MM.1S (cell line): ENCODE data around the gene RNASE9.

Source experiments
- DNase-seq: peaks from one replicate; pipeline ENCODE4 v3.0.0-alpha.2; 2015
- H2AFZ ChIP-seq: fragments of 300-600 bp; sonication (generic); 2 replicates; pipeline ENCODE4 v1.6.0; 2016; ENCODE audit warnings: antibody characterized with exemption, low read length
- H3F3A ChIP-seq: fragments of 300-600 bp; sonication (generic); 2 replicates; pipeline ENCODE4 v1.6.1; 2016; ENCODE audit warnings: mild to moderate bottlenecking, antibody characterized with exemption, low read length, moderate library complexity, mixed read lengths; ENCODE audit not compliant: insufficient read depth
- H3K27ac ChIP-seq: fragments of 300-600 bp; sonication (generic); 2 replicates; pipeline ENCODE4 v1.5.1; 2016; ENCODE audit warnings: mild to moderate bottlenecking, low read length
- H3K27me3 ChIP-seq: fragments of 300-600 bp; sonication (generic); replicated peaks from 2 replicates; pipeline ENCODE4 v1.6.0; 2016; ENCODE audit warnings: low read length; ENCODE audit not compliant: insufficient read depth
- H3K36me3 ChIP-seq: fragments of 300-600 bp; sonication (generic); replicated peaks from 2 replicates; pipeline ENCODE4 v1.6.1; 2016; ENCODE audit warnings: mild to moderate bottlenecking, low read length, mixed read lengths; ENCODE audit not compliant: insufficient read depth
- H3K4me1 ChIP-seq: fragments of 300-600 bp; sonication (generic); 2 replicates; pipeline ENCODE4 v1.6.1; 2016; ENCODE audit warnings: low read length, mixed read lengths
- H3K4me2 ChIP-seq: fragments of 300-600 bp; sonication (generic); 2 replicates; pipeline ENCODE4 v1.6.0; 2016; ENCODE audit warnings: low read depth, low read length
- H3K4me3 ChIP-seq: fragments of 300-600 bp; sonication (generic); 2 replicates; pipeline ENCODE4 v1.5.1; 2016; ENCODE audit warnings: low read length, mixed read lengths
- H3K79me2 ChIP-seq: fragments of 300-600 bp; sonication (generic); 2 replicates; pipeline ENCODE4 v1.6.1; 2016; ENCODE audit warnings: mixed run types, low read length, mixed read lengths
- H3K9ac ChIP-seq: fragments of 300-600 bp; sonication (generic); 2 replicates; pipeline ENCODE4 v1.6.1; 2016; ENCODE audit warnings: low read length, mixed read lengths
- H3K9me2 ChIP-seq: fragments of 300-600 bp; sonication (generic); replicated peaks from 2 replicates; pipeline ENCODE4 v1.6.1; 2016; ENCODE audit warnings: mild to moderate bottlenecking, low read length, mixed read lengths; ENCODE audit not compliant: insufficient read depth
- H3K9me3 ChIP-seq: fragments of 300-600 bp; sonication (generic); replicated peaks from 2 replicates; pipeline ENCODE4 v1.6.1; 2016; ENCODE audit warnings: mild to moderate bottlenecking, low read length, mixed read lengths; ENCODE audit not compliant: insufficient read depth
- H4K20me1 ChIP-seq: fragments of 300-600 bp; sonication (generic); 2 replicates; pipeline ENCODE4 v1.6.1; 2016; ENCODE audit warnings: mild to moderate bottlenecking, low read length, moderate library complexity, mixed read lengths; ENCODE audit not compliant: insufficient read depth
- EZH2 ChIP-seq: fragments of 300-600 bp; sonication (generic); optimal IDR thresholded peaks from 2 replicates; pipeline ENCODE3; 2017; ENCODE audit warnings: low read depth, mild to moderate bottlenecking, antibody characterized with exemption, low read length, mixed read lengths
- EZH2phosphoT487 ChIP-seq: fragments of 300-600 bp; sonication (generic); IDR thresholded peaks from 2 replicates; pipeline ENCODE4 v1.6.1; 2018; ENCODE audit warnings: antibody characterized with exemption, low read length
- TF ChIP-seq, protein P1 (sequence below): fragments of 300-600 bp; sonication (generic); IDR thresholded peaks from 2 replicates; pipeline ENCODE4 v1.5.1; 2016; ENCODE audit warnings: antibody characterized with exemption, low read length, mixed read lengths

The RNASE9 gene

DNA sequence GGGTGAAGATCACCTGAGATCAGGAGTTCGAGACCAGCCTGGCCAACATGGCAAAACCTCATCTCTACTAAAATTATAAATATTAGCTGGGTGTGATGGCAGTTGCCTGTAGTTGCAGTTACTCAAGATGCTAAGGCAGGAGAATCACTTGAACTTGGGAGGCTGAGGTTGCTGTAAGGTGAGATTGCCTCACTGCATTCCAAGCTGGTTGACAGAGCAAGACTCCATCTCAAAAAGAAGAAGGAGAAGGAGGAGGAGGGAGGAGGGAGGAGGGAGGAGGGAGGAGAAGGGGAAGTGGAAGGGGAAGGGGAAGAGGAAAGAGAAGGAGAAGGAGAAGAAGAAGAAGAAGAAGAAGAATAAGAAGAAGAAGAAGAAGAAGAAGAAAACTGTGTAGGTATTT, 38.5 kb downstream of the RNASE9 start:
- Histone ChIP-seq H4K20me1 (no peaks in the 10 kb centered on the region), H3K27me3 (no peaks in the 10 kb centered on the region), H3K27ac (no peak overlapping the region), H3F3A (no peaks in the 10 kb centered on the region), H3K36me3 (no peaks in the 10 kb centered on the region), H3K9me2 (no peaks in the 10 kb centered on the region), H3K4me3 (no peak overlapping the region), H3K9ac (no peak overlapping the region), H3K4me2 (no peak overlapping the region), H3K9me3 (no peaks in the 10 kb centered on the region), H3K79me2 (no peaks in the 10 kb centered on the region), H2AFZ (no peak overlapping the region), H3K4me1 (no peaks in the 10 kb centered on the region)
- DNase-seq: no peak
- TF ChIP-seq EZH2phosphoT487 (no peak), EZH2 (no peak)
- TF ChIP-seq, protein P1, sequence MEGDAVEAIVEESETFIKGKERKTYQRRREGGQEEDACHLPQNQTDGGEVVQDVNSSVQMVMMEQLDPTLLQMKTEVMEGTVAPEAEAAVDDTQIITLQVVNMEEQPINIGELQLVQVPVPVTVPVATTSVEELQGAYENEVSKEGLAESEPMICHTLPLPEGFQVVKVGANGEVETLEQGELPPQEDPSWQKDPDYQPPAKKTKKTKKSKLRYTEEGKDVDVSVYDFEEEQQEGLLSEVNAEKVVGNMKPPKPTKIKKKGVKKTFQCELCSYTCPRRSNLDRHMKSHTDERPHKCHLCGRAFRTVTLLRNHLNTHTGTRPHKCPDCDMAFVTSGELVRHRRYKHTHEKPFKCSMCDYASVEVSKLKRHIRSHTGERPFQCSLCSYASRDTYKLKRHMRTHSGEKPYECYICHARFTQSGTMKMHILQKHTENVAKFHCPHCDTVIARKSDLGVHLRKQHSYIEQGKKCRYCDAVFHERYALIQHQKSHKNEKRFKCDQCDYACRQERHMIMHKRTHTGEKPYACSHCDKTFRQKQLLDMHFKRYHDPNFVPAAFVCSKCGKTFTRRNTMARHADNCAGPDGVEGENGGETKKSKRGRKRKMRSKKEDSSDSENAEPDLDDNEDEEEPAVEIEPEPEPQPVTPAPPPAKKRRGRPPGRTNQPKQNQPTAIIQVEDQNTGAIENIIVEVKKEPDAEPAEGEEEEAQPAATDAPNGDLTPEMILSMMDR: no peak

DNA sequence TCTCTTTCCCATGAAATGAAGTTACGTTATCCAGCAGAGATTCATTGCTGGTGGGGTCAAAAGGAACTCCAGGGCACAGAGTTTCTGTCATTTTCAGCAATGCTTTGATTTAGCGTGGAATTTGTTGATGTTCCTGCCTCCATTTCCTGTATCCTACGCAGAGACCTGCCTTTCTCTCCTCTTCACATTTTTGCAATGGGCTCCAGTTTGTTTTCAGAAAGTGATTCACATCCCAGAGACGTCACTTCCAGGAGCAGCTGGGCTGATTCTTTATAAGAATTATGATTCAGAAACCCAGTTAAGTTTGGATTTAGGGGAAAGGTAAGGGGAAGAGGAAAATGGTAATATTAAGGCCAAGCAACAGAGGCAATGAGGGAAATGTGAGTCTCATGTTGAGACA, 43.9 kb downstream of the RNASE9 start:
- TF ChIP-seq EZH2 (no peak), EZH2phosphoT487 (no peak)
- TF ChIP-seq, protein P1: no peak
- H2AFZ ChIP-seq: no peak overlapping the region
- no peak overlapping the region for H3K9ac ChIP-seq
- no peak overlapping the region for H3K4me3 ChIP-seq
- H3K9me3 ChIP-seq: no peaks in the 10 kb centered on the region
- H3K4me1 ChIP-seq: no peaks in the 10 kb centered on the region
- DNase-seq: no peak
- H3K36me3 ChIP-seq: no peaks in the 10 kb centered on the region
- no peaks in the 10 kb centered on the region for H3K9me2 ChIP-seq
- no peaks in the 10 kb centered on the region for H3K27me3 ChIP-seq
- H3K27ac ChIP-seq: no peak overlapping the region
- H3K79me2 ChIP-seq: no peaks in the 10 kb centered on the region
- no peak overlapping the region for H3K4me2 ChIP-seq
- H4K20me1 ChIP-seq: no peaks in the 10 kb centered on the region
- no peaks in the 10 kb centered on the region for H3F3A ChIP-seq

DNA sequence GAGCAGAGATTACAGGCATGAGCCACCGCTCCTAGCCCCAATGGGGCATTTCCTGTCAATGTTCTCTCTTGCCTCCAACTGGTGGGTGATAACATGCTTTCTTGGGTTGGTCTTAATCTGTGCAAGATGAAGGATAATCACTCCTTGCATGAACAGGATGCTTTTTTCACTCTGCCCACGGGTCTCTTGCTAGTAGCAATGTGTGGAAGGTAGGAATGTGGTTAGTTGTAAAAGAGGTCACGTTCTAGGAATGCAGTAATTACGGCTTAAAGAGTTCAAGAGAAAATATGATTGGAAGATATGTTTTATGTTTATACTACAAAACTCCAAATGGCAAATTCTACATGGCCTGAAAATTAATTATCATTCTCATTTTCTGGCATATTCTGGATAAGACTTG, 45.0 kb downstream of the RNASE9 start:
- H3K27me3 ChIP-seq: no peaks in the 10 kb centered on the region
- TF ChIP-seq EZH2phosphoT487 (no peak), EZH2 (no peak)
- TF ChIP-seq, protein P1: no peak
- no peaks in the 10 kb centered on the region for H3F3A ChIP-seq
- H3K4me1 ChIP-seq: no peaks in the 10 kb centered on the region
- no peak overlapping the region for H2AFZ ChIP-seq
- H3K79me2 ChIP-seq: no peaks in the 10 kb centered on the region
- no peaks in the 10 kb centered on the region for H4K20me1 ChIP-seq
- no peak overlapping the region for H3K4me3 ChIP-seq
- DNase-seq: no peak
- H3K9me3 ChIP-seq: no peaks in the 10 kb centered on the region
- H3K27ac ChIP-seq: no peak overlapping the region
- no peaks in the 10 kb centered on the region for H3K9me2 ChIP-seq
- H3K4me2 ChIP-seq: no peak overlapping the region
- H3K36me3 ChIP-seq: no peaks in the 10 kb centered on the region
- no peak overlapping the region for H3K9ac ChIP-seq
